ENCODE data around the gene PLAAT5.

DNA sequence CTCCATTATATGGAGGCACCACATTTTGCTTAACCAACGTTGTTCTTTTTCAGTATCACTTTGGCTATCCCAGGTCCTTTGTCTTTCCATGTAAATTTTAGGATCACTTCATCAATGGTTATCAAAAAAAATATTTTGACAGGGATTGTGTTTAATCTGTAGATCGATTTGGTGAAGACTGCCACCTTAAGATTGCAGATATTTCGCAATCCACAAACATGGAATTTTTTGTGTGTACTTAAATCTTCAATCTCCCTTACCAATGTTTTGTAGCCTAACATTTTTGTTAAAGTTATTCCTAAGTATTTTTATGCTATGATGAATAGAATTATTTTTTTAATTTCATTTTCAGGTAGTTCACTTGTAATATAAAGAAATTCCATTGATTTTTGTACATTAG is 18.6 kb downstream of the PLAAT5 start:
- TF ChIP-seq TAF1 (CRISPR knock-in tag; IDR thresholded peaks at IDR 0.05) (no peak), TCF7 (IDR thresholded peaks at IDR 0.05; ENCODE audit: low read depth) (no peak), GFI1 (CRISPR knock-in tag; IDR thresholded peaks at IDR 0.05; ENCODE audit: borderline replicate concordance) (no peak), ZNF747 (CRISPR knock-in tag; IDR thresholded peaks at IDR 0.05; ENCODE audit: borderline replicate concordance) (no peak), PHF8 (CRISPR knock-in tag; IDR thresholded peaks at IDR 0.05) (no peak), HMG20A (CRISPR knock-in tag; IDR thresholded peaks at IDR 0.05; ENCODE audit: borderline replicate concordance) (no peak), POLR2AphosphoS5 (IDR thresholded peaks at IDR 0.05; ENCODE audit: low read depth, low read length) (no peak), NFIC (IDR thresholded peaks at IDR 0.05; ENCODE audit: low read length) (no peak), U2AF1 (optimal IDR thresholded peaks at IDR 0.05; ENCODE audit: low read depth, low read length) (no peak), POLR2A (IDR thresholded peaks at IDR 0.05; ENCODE audit: insufficient read depth in 1 of 2, low read depth in 2 of 2, low read length in 2 of 2) (no peak)
- TF ChIP-seq, protein P1, sequence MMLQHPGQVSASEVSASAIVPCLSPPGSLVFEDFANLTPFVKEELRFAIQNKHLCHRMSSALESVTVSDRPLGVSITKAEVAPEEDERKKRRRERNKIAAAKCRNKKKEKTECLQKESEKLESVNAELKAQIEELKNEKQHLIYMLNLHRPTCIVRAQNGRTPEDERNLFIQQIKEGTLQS (CRISPR knock-in tag; IDR thresholded peaks at IDR 0.05), result no peak
- TF ChIP-seq, protein P2, sequence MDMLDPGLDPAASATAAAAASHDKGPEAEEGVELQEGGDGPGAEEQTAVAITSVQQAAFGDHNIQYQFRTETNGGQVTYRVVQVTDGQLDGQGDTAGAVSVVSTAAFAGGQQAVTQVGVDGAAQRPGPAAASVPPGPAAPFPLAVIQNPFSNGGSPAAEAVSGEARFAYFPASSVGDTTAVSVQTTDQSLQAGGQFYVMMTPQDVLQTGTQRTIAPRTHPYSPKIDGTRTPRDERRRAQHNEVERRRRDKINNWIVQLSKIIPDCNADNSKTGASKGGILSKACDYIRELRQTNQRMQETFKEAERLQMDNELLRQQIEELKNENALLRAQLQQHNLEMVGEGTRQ (IDR thresholded peaks at IDR 0.05; ENCODE audit: low read depth, low read length), result no peak
- TF ChIP-seq, protein P2 (CRISPR knock-in tag; IDR thresholded peaks at IDR 0.05; ENCODE audit: borderline replicate concordance), result no peak
- TF ChIP-seq, protein P3, sequence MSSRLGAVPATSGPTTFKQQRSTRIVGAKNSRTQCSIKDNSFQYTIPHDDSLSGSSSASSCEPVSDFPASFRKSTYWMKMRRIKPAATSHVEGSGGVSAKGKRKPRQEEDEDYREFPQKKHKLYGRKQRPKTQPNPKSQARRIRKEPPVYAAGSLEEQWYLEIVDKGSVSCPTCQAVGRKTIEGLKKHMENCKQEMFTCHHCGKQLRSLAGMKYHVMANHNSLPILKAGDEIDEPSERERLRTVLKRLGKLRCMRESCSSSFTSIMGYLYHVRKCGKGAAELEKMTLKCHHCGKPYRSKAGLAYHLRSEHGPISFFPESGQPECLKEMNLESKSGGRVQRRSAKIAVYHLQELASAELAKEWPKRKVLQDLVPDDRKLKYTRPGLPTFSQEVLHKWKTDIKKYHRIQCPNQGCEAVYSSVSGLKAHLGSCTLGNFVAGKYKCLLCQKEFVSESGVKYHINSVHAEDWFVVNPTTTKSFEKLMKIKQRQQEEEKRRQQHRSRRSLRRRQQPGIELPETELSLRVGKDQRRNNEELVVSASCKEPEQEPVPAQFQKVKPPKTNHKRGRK (CRISPR knock-in tag; IDR thresholded peaks at IDR 0.05), result no peak

Measured in HepG2 (cell line).